Motor neuron (in vitro differentiated cells): ENCODE data around the gene WWOX. TPM values are rescaled to one million over a fixed set of nuclear protein-coding genes. Genes with fewer than 3 reads are reported as not detected.

Experiments used
- ATAC-seq, 8 experiments: fragments of 200-7000 bp; cut with Tn5 transposase; replicated peaks in 6 of 8; 2 replicates each; pipeline ENCODE4 v1.8.0; 2021; ENCODE audit warnings: mild to moderate bottlenecking in 8 of 8, moderate library complexity in 8 of 8
- H3K27ac ChIP-seq, 2 donors: fragments of 250-450 bp; sonication (Bioruptor Pico); 2 replicates each; pipeline ENCODE4 v1.9.0; 2021; ENCODE audit warnings: antibody characterized with exemption in 2 of 2, mild to moderate bottlenecking in 2 of 2, moderate library complexity in 1 of 2
- H3K4me1 ChIP-seq, 2 donors: fragments of 250-450 bp; sonication (Bioruptor Pico); replicated peaks in 1 of 2; 2 replicates each; pipeline ENCODE4 v1.6.1; 2021; ENCODE audit warnings: antibody characterized with exemption in 2 of 2, mild to moderate bottlenecking in 2 of 2, moderate library complexity in 1 of 2
- H3K4me3 ChIP-seq, 5 donors: fragments of 250-450 bp; sonication (Bioruptor Pico); 2 replicates each; pipeline ENCODE4 v1.9.0; 2021; ENCODE audit warnings: antibody characterized with exemption in 5 of 5, mild to moderate bottlenecking in 5 of 5, moderate library complexity in 4 of 5
- WGBS, 10 experiments: fragments of 450-650 bp; shearing (Covaris generic); methylation state at CpG; one replicate each; pipeline ENCODE4 v1.0.0; 2022; 5-methylcytosine and 5-hydroxymethylcytosine counted together
- in situ Hi-C, 9 experiments: fragments of 400-800 bp; cut with MboI; loops; one replicate each; pipeline ENCODE4 v1.15.0; 2021; ENCODE audit warnings: low sequenced_read_pairs in 9 of 9, low pct_unique_long_range_greater_than_20kb in 2 of 9; ENCODE audit not compliant: unreplicated experiment in 9 of 9
- total RNA-seq, 8 experiments: library from RNA; unstranded; fragments of 300-600 nt; gene quantifications; 2 replicates each; pipeline versions ENCODE4 v1.2.3 to v1.2.4, GENCODE V29; 2022

Gene WWOX
- total RNA-seq, 8 experiments from 2014 or later, result 10.3 to 27.8 (median 12.3) TPM

- ATAC-seq, result no peak
- 0 to 96% (median 79%) methylated on average over 1 to 7 of the region's 7 CpGs for WGBS, 10 experiments
- no peak overlapping the region for H3K4me3 ChIP-seq
- H3K4me1 ChIP-seq, result peaks cover 0 to 5% of the 10 kb centered on the region in 2 donors
- in situ Hi-C loops, result loop anchor here in 4 of 9 experiments (10.0 to 25.0 kb wide), 3 partner anchors 418 to 855 kb away; no protein-coding TSS in a partner anchor
- H3K27ac ChIP-seq, result no peak overlapping the region
Observed at GRCh38 chr16:78092758-78093157, 6.7 kb upstream of the WWOX start.

GRCh38 chr16:78094166-78094565, 5.3 kb upstream of the WWOX start:
- in situ Hi-C loops, result loop anchor here in 4 of 9 experiments (10.0 to 25.0 kb wide), 3 partner anchors 419 to 857 kb away; no protein-coding TSS in a partner anchor
- no peak overlapping the region for H3K4me3 ChIP-seq
- 25 to 92% (median 71%) methylated on average over 2 to 3 of the region's 3 CpGs for WGBS, 10 experiments
- ATAC-seq, result no peak
- no peak overlapping the region for H3K27ac ChIP-seq
- peaks cover 0 to 5% of the 10 kb centered on the region in 2 donors for H3K4me1 ChIP-seq

DNA sequence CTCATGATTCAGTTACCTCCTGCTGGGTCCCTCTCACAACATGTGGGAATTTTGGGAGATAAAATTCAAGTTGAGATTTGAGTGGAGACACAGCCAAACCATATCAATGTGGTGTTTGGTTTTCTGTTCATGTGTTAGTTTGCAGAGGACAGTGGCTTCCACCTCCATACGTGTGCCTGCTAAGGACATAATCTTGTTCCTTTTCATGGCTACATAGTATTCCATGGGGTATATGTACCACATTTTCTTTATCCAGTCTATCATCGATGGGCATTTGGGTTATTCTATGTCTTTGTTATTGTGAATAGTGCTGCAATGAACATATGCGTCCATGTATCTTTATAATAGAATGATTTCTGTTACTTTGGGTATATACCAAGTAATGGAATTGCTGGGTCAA, 4.5 kb upstream of the WWOX start:
- in situ Hi-C loops, result loop anchor here in 4 of 9 experiments (10.0 to 25.0 kb wide), 3 partner anchors 420 to 858 kb away; no protein-coding TSS in a partner anchor
- no peak for ATAC-seq
- 33 to 100% (median 83%) methylated on average over 1 to 3 of the region's 3 CpGs for WGBS, 10 experiments
- H3K4me3 ChIP-seq, result no peak overlapping the region
- H3K4me1 ChIP-seq, result peaks cover 0 to 5% of the 10 kb centered on the region in 2 donors
- H3K27ac ChIP-seq, result no peak overlapping the region

- Histone ChIP-seq H3K4me3 (no peak overlapping the region), H3K27ac (no peak overlapping the region), H3K4me1 (peaks cover 0 to 5% of the 10 kb centered on the region in 2 donors)
- in situ Hi-C loops, result loop anchor here in 4 of 9 experiments (10.0 to 25.0 kb wide), 3 partner anchors 422 to 859 kb away; no protein-coding TSS in a partner anchor
- ATAC-seq, result no peak
- whole genome bisulfite sequencing, 10 experiments, result 0 to 100% (median 64%) methylated on average over 1 to 3 of the region's 3 CpGs; no CpG with 5 or more reads in 3 of the 10 experiments
Observed at GRCh38 chr16:78096386-78096785, 3.1 kb upstream of the WWOX start.

GRCh38 chr16:78097548-78097947, 1.9 kb upstream of the WWOX start:
- in situ Hi-C loops, result loop anchor here in 4 of 9 experiments (10.0 to 25.0 kb wide), 3 partner anchors 423 to 860 kb away; no protein-coding TSS in a partner anchor
- Histone ChIP-seq H3K4me3 (no peak overlapping the region), H3K4me1 (peaks cover 0 to 1% of the 10 kb centered on the region in 2 donors), H3K27ac (no peak overlapping the region)
- WGBS, 10 experiments, result 72 to 100% (median 100%) methylated on average over 1 to 4 of the region's 4 CpGs; no CpG with 5 or more reads in 3 of the 10 experiments
- ATAC-seq, result no peak

DNA sequence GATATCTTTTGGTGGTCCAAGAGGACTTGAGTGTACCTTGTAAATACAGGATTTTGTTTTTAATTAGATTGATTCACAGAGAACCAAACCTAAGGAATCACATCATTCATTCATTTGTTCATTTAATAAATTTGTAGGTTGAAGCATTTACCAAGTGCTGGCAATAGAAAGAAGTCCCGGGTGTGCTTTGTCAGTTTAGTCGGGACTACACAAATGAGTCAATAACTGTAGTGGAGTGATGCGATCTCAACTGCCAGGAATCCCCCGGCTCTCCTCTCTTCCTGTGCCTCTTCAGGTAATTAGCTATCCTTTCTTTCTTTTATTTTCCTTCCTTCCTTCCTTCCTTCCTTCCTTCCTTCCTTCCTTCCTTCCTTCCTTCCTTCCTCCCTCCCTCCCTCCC, 1.4 kb upstream of the WWOX start:
- 49 to 100% (median 83%) methylated on average over 1 to 4 of the region's 4 CpGs; no CpG with 5 or more reads in 3 of the 10 experiments for WGBS, 10 experiments
- no peak overlapping the region for H3K4me3 ChIP-seq
- in situ Hi-C loops, result loop anchor here in 4 of 9 experiments (10.0 to 25.0 kb wide), 3 partner anchors 423 to 861 kb away; no protein-coding TSS in a partner anchor
- H3K4me1 ChIP-seq, result no peaks in the 10 kb centered on the region
- ATAC-seq, result no peak
- no peak overlapping the region for H3K27ac ChIP-seq

GRCh38 chr16:78098595-78099270, 721 bp upstream of the WWOX start:
- in situ Hi-C loops, result loop anchor here in 4 of 9 experiments (10.0 to 25.0 kb wide), 3 partner anchors 424 to 861 kb away; no protein-coding TSS in a partner anchor
- ATAC-seq, result no peak
- 0 to 100% (median 37%) methylated on average over 1 to 10 of the region's 12 CpGs; no CpG with 5 or more reads in 2 of the 10 experiments for WGBS, 10 experiments

GRCh38 chr16:78100112-78100467, 636 bp downstream of the WWOX start:
- no peaks in the 10 kb centered on the region for H3K4me1 ChIP-seq
- peak in 1 of 8 experiments; percentile 24 for ATAC-seq
- 0 to 48% (median 25%) methylated on average over 2 to 5 of the region's 12 CpGs; no CpG with 5 or more reads in 5 of the 10 experiments for WGBS, 10 experiments
- no peak overlapping the region for H3K27ac ChIP-seq
- in situ Hi-C loops, result loop anchor here in 2 of 9 experiments (25.0 kb wide), 2 partner anchors 387 to 1512 kb away; partner anchors contain the start of gene MAF (in 1 of the 2)
- H3K4me3 ChIP-seq, result peak overlapping the region; percentile 54 to 78 (median 67)

More at GRCh38 chr16:78098595-78099270, 721 bp upstream of the WWOX start:
- H3K27ac ChIP-seq, result no peak overlapping the region
- H3K4me1 ChIP-seq, result no peaks in the 10 kb centered on the region
- H3K4me3 ChIP-seq, result peak overlapping the region; percentile 54 to 78 (median 67)

DNA sequence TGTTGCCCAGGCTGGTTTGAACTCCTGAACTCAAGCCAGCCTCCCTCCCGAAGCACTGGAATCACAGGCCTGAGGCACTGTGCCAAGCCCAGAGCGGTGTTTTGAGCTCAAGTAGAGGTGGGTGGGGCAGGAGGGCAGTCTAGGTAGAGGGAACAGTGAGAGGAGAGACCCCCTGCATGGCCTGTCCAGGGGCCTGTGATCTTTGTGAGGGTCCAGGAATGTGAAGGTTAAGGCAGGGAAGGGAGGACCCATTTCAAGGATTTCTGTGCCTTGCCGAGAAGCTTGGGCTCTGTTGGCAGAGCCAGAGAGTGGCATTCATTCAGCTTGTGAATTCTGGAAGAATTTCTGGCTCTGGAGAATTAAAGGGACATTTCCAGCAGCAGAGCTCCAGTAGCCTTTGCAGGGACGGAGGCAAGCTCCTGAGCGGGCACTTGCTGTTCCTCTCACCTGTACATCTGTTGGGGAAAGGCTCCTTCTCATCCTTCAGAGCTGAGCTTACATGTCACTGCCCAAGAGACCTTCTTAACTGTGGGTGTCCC, 2.7 kb downstream of the WWOX start:
- ATAC-seq, result no peak
- in situ Hi-C loops, result loop anchor here in 2 of 9 experiments (25.0 kb wide), 2 partner anchors 385 to 1510 kb away; partner anchors contain the start of gene MAF (in 1 of the 2)
- Histone ChIP-seq H3K27ac (no peak overlapping the region), H3K4me1 (no peaks in the 10 kb centered on the region), H3K4me3 (no peak overlapping the region)
- 51 to 100% (median 77%) methylated on average over 1 to 4 of the region's 5 CpGs; no CpG with 5 or more reads in 4 of the 10 experiments for WGBS, 10 experiments

DNA sequence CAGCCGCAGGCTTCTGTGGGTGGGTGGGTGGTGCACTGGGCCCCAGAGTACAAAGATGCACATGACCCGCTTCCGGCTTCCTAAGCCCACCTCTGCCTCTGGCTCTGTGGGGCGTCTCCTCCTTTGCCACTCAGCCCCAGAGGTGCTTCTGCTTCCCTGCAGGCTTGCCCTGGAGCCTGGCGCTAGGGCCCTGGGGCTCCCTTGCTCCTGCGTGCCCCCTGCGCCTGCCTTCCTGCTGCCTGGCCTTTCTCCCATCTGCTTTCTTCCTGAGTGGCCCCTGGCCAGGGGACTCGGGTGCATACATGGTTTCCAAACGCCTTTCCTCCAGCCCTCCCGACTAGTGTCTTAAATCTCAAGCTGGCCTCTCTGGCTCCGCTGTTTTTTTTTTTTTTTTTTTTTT, 3.4 kb downstream of the WWOX start:
- in situ Hi-C loops, result loop anchor here in 2 of 9 experiments (25.0 kb wide), 2 partner anchors 384 to 1509 kb away; partner anchors contain the start of gene MAF (in 1 of the 2)
- WGBS, 10 experiments, result 0 to 80% (median 58%) methylated on average over 1 to 6 of the region's 11 CpGs; no CpG with 5 or more reads in 2 of the 10 experiments

DNA sequence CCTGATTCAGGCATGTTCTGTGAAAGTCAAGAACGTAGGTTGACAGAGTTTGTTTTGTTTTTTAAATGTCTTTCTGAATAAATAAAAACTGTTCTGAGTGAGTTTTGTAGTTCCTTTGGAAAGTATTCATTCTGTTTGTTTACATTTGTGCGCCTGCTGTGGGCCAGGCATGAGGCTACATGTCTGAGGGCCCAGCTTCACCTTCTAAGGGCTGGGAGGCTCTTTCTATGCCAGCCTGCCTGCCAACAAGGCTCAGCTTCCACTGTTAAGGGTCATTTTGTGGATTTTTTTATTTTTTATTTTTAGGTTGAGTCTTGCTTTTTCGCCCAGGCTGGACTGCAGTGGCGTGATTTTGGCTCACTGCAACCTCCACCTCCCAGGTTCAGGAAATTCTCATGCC, 6.1 kb downstream of the WWOX start:
- Histone ChIP-seq H3K4me1 (no peaks in the 10 kb centered on the region), H3K4me3 (no peak overlapping the region), H3K27ac (no peak overlapping the region)
- ATAC-seq, result peak in 1 of 8 experiments; percentile 16
- 67 to 100% (median 83%) methylated on average over 1 to 4 of the region's 4 CpGs; no CpG with 5 or more reads in 1 of the 10 experiments for WGBS, 10 experiments
- in situ Hi-C loops, result loop anchor here in 2 of 9 experiments (25.0 kb wide), 2 partner anchors 382 to 1507 kb away; partner anchors contain the start of gene MAF (in 1 of the 2)

More for the DNA sequence above, 3.4 kb downstream of the WWOX start:
- H3K4me1 ChIP-seq, result no peaks in the 10 kb centered on the region
- no peak overlapping the region for H3K27ac ChIP-seq
- H3K4me3 ChIP-seq, result no peak overlapping the region
- no peak for ATAC-seq

DNA sequence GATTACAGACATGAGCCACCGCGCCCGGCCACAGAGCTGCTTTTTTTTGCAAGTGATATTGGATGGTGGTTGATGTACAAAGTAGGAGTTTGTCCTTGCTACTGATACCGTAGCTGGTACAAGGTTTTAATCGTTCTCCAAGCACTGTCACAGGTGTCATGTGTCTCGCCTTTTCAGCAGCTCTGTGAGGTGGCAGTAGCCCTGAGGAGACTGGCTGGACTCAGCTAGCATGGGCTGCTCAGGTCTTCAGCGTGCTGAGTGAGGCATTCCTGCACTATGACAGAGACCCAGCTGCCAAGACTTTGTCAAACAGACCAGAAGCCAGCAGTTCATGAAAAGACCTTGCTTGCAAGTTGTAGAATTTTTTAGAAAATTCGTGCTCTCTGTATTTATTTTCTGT, 7.2 kb downstream of the WWOX start:
- in situ Hi-C loops, result loop anchor here in 2 of 9 experiments (25.0 kb wide), 2 partner anchors 381 to 1506 kb away; partner anchors contain the start of gene MAF (in 1 of the 2)
- ATAC-seq, result peak in 1 of 8 experiments; percentile 57
- Histone ChIP-seq H3K4me1 (no peaks in the 10 kb centered on the region), H3K4me3 (no peak overlapping the region), H3K27ac (no peak overlapping the region)
- 20 to 88% (median 74%) methylated on average over 1 to 6 of the region's 8 CpGs; no CpG with 5 or more reads in 1 of the 10 experiments for WGBS, 10 experiments
